A673 (cell line): ENCODE results near the gene PYGO2.
A peak's percentile ranks its signal among the peaks of the same experiment; 100 is the strongest.

Source experiments
- EZH2 ChIP-seq: fragments of 200-600 bp; sonication (generic); IDR thresholded peaks from 2 replicates; pipeline ENCODE4 v1.6.1; 2017; ENCODE audit warnings: borderline replicate concordance, low read depth, mild to moderate bottlenecking, mixed read lengths, antibody characterized with exemption, low read length; ENCODE audit not compliant: poor library complexity, severe bottlenecking
- TF ChIP-seq, protein P1 (sequence below): fragments of 300-800, 200-600 bp; sonication (generic); conservative IDR thresholded peaks from 2 replicates; pipeline ENCODE4 v1.5.1; 2017; ENCODE audit warnings: low read depth, mild to moderate bottlenecking, antibody characterized with exemption, low read length, moderate library complexity, mixed read lengths

GRCh38 chr1:154961207-154962155 lies at the start of gene PYGO2:
- TF ChIP-seq, protein P1, sequence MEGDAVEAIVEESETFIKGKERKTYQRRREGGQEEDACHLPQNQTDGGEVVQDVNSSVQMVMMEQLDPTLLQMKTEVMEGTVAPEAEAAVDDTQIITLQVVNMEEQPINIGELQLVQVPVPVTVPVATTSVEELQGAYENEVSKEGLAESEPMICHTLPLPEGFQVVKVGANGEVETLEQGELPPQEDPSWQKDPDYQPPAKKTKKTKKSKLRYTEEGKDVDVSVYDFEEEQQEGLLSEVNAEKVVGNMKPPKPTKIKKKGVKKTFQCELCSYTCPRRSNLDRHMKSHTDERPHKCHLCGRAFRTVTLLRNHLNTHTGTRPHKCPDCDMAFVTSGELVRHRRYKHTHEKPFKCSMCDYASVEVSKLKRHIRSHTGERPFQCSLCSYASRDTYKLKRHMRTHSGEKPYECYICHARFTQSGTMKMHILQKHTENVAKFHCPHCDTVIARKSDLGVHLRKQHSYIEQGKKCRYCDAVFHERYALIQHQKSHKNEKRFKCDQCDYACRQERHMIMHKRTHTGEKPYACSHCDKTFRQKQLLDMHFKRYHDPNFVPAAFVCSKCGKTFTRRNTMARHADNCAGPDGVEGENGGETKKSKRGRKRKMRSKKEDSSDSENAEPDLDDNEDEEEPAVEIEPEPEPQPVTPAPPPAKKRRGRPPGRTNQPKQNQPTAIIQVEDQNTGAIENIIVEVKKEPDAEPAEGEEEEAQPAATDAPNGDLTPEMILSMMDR = peak; percentile 66
- no peak for TF ChIP-seq EZH2
